NCI-H82 (cell line): ENCODE measurements around the gene SP2.

ENCODE experiments used
- DNase-seq: peaks from one replicate; lab custom pipeline; 2025; lab: John Stamatoyannopoulos, UW

The SP2 gene

GRCh38 chr17:47870056-47870455 is 26.0 kb upstream of the SP2 start:
- no peak for DNase-seq

- no peak for DNase-seq
Observed at GRCh38 chr17:47871048-47871447, 25.0 kb upstream of the SP2 start.

GRCh38 chr17:47872019-47872650 is 23.9 kb upstream of the SP2 start:
- DNase-seq = no peak

- no peak for DNase-seq
Observed at GRCh38 chr17:47872651-47873161, 23.3 kb upstream of the SP2 start.

GRCh38 chr17:47873200-47874090 is 22.6 kb upstream of the SP2 start:
- no peak for DNase-seq

GRCh38 chr17:47875011-47875985 is 20.7 kb upstream of the SP2 start:
- no peak for DNase-seq

- DNase-seq = no peak
Observed at GRCh38 chr17:47877368-47878034, 18.5 kb upstream of the SP2 start.

- DNase-seq = no peak
Observed at GRCh38 chr17:47878203-47879027, 17.6 kb upstream of the SP2 start.

GRCh38 chr17:47879028-47879585 is 16.9 kb upstream of the SP2 start:
- DNase-seq = no peak

- DNase-seq = no peak
Observed at GRCh38 chr17:47879776-47880454, 16.1 kb upstream of the SP2 start.

GRCh38 chr17:47882247-47882646 is 13.8 kb upstream of the SP2 start:
- DNase-seq = no peak

GRCh38 chr17:47882695-47883588 is 13.1 kb upstream of the SP2 start:
- no peak for DNase-seq

GRCh38 chr17:47883589-47884426 is 12.2 kb upstream of the SP2 start:
- no peak for DNase-seq

- DNase-seq = no peak
Observed at GRCh38 chr17:47884427-47884740, 11.7 kb upstream of the SP2 start.

- no peak for DNase-seq
Observed at GRCh38 chr17:47884905-47885730, 10.9 kb upstream of the SP2 start.

- no peak for DNase-seq
Observed at GRCh38 chr17:47888293-47888692, 7.7 kb upstream of the SP2 start.
